GM23338 (cell line): ENCODE results near the gene AKAP7. TPM values are rescaled to one million over a fixed set of nuclear protein-coding genes. Genes with fewer than 3 reads are reported as not detected.
"Not testable (repeated sequence)": the region's sequence is repeated elsewhere in the genome, so short reads cannot be mapped to it uniquely, and the experiment has no call there.

Source experiments
- ATAC-seq: fragments of 200-7000 bp; cut with Tn5 transposase; 3 replicates; pipeline ENCODE4 v1.9.1; 2020
- DNase-seq: peaks from one replicate; pipeline ENCODE4 v3.0.0-alpha.2; 2015; ENCODE audit warnings: low spot score
- H2AFZ ChIP-seq: fragments of 200-600 bp; sonication (generic); 2 replicates; pipeline ENCODE4 v1.8.0; 2016; ENCODE audit warnings: antibody characterized with exemption, mild to moderate bottlenecking, moderate library complexity
- H3F3A ChIP-seq: fragments of 200-600 bp; sonication (generic); replicated peaks from 2 replicates; pipeline ENCODE4 v1.8.0; 2017; ENCODE audit warnings: antibody characterized with exemption, mixed run types, low read depth
- H3K27ac ChIP-seq: fragments of 200-600 bp; sonication (generic); 2 replicates; pipeline ENCODE4 v1.6.1; 2016; ENCODE audit warnings: low read depth
- H3K27me3 ChIP-seq: fragments of 200-600 bp; sonication (generic); 2 replicates; pipeline ENCODE4 v1.8.0; 2016; ENCODE audit warnings: mild to moderate bottlenecking, mixed run types, moderate library complexity; ENCODE audit not compliant: insufficient read depth
- H3K36me3 ChIP-seq: fragments of 200-600 bp; sonication (generic); 2 replicates; pipeline ENCODE4 v1.8.0; 2016; ENCODE audit warnings: mild to moderate bottlenecking; ENCODE audit not compliant: insufficient read depth
- H3K4me1 ChIP-seq: fragments of 200-600 bp; sonication (generic); 2 replicates; pipeline ENCODE4 v1.8.0; 2016; ENCODE audit warnings: mild to moderate bottlenecking, moderate library complexity; ENCODE audit not compliant: insufficient read depth
- H3K4me2 ChIP-seq: fragments of 200-600 bp; sonication (generic); 2 replicates; pipeline ENCODE4 v1.7.1; 2017; ENCODE audit warnings: mixed run types
- H3K4me3 ChIP-seq: fragments of 200-600 bp; sonication (generic); 2 replicates; pipeline ENCODE4 v1.6.1; 2016; ENCODE audit warnings: mixed run types
- H3K79me2 ChIP-seq: fragments of 200-600 bp; sonication (generic); replicated peaks from 2 replicates; pipeline ENCODE4 v1.8.0; 2017; ENCODE audit warnings: mild to moderate bottlenecking; ENCODE audit not compliant: insufficient read depth
- H3K9me2 ChIP-seq: fragments of 200-600 bp; sonication (generic); 2 replicates; pipeline ENCODE4 v1.8.0; 2017; ENCODE audit not compliant: insufficient read depth
- H4K20me1 ChIP-seq: fragments of 200-600 bp; sonication (generic); replicated peaks from 2 replicates; pipeline ENCODE4 v1.8.0; 2017; ENCODE audit warnings: mild to moderate bottlenecking; ENCODE audit not compliant: insufficient read depth
- H3K27ac Mint-ChIP-seq: 2 replicates; pipeline ENCODE4 v1.8.0; 2020; ENCODE audit warnings: inconsistent platforms, mild to moderate bottlenecking, moderate library complexity, mixed read lengths
- H3K27me3 Mint-ChIP-seq: 3 replicates; pipeline ENCODE4 v1.8.0; 2022; ENCODE audit warnings: low read depth, mild to moderate bottlenecking, moderate library complexity, mixed read lengths, inconsistent platforms; ENCODE audit not compliant: insufficient read depth, poor library complexity
- H3K36me3 Mint-ChIP-seq: 3 replicates; pipeline ENCODE4 v1.8.0; 2021; ENCODE audit warnings: low read depth, mild to moderate bottlenecking, inconsistent platforms, moderate library complexity, mixed read lengths
- H3K4me1 Mint-ChIP-seq: 3 replicates; pipeline ENCODE4 v1.8.0; 2020; ENCODE audit warnings: mild to moderate bottlenecking, inconsistent platforms, mixed read lengths
- H3K4me3 Mint-ChIP-seq: 3 replicates; pipeline ENCODE4 v1.8.0; 2021; ENCODE audit warnings: moderate library complexity, mild to moderate bottlenecking, inconsistent platforms, mixed read lengths
- H3K9me3 Mint-ChIP-seq: 3 replicates; pipeline ENCODE4 v1.8.0; 2020; ENCODE audit warnings: moderate library complexity, mild to moderate bottlenecking, inconsistent platforms, mixed read lengths
- CREB1 ChIP-seq: fragments of 250-450 bp; sonication (Bioruptor Pico); IDR thresholded peaks from 2 replicates; pipeline ENCODE4 v1.5.0; 2020; ENCODE audit warnings: low read depth, mild to moderate bottlenecking, moderate library complexity
- EZH2 ChIP-seq: fragments of 200-600 bp; sonication (generic); IDR thresholded peaks from one replicate; pipeline ENCODE4 v1.8.0; 2017; ENCODE audit warnings: antibody characterized with exemption, mild to moderate bottlenecking, low read depth; ENCODE audit not compliant: unreplicated experiment
- EZH2phosphoT487 ChIP-seq: fragments of 200-600 bp; sonication (generic); IDR thresholded peaks from one replicate; pipeline ENCODE4 v1.8.1; 2018; ENCODE audit warnings: antibody characterized with exemption; ENCODE audit not compliant: unreplicated experiment
- NANOG ChIP-seq: IDR thresholded peaks from 2 replicates; pipeline ENCODE4 v1.6.1; 2016; ENCODE audit warnings: antibody characterized with exemption, borderline replicate concordance
- POLR2AphosphoS5 ChIP-seq: IDR thresholded peaks from 2 replicates; pipeline ENCODE4 v1.6.1; 2016; ENCODE audit warnings: antibody characterized with exemption, low read depth
- STAT1 ChIP-seq: IDR thresholded peaks from one replicate; pipeline ENCODE4 v1.6.1; 2016; ENCODE audit warnings: antibody characterized with exemption; ENCODE audit not compliant: unreplicated experiment
- ZNF114 ChIP-seq: fragments of 250-450 bp; sonication (Bioruptor Pico); IDR thresholded peaks from 2 replicates; pipeline ENCODE4 v1.5.0; 2020; ENCODE audit warnings: mild to moderate bottlenecking, moderate library complexity
- polyA plus RNA-seq: library from polyadenylated mRNA; unstranded; fragments of >200 nt; fragmentation: Nextera tagmentation; extraction: Ambion mirVana; gene quantifications from 2 replicates; pipeline ENCODE4 v1.2.1, GENCODE V29; 2016
- total RNA-seq: library from RNA; depleted of rRNA; stranded (reverse); fragments of >200 nt; shearing (Covaris generic); gene quantifications from 2 replicates; pipeline ENCODE4 v1.2.3, GENCODE V29; 2014
- TF ChIP-seq, protein P1 (sequence below): IDR thresholded peaks from 2 replicates; pipeline ENCODE4 v1.6.1; 2016; ENCODE audit warnings: antibody characterized with exemption
- TF ChIP-seq, protein P2 (sequence below), 2 experiments: fragments of 200-600 bp in 1 of 2; sonication (generic) in 1 of 2; conservative IDR thresholded peaks; 2 replicates each; pipeline versions ENCODE4 v1.5.1 to v1.6.1; 2016 to 2017; ENCODE audit warnings: antibody characterized with exemption in 2 of 2, low read depth in 2 of 2, mild to moderate bottlenecking in 2 of 2, moderate library complexity in 1 of 2
- TF ChIP-seq, protein P3 (sequence below): IDR thresholded peaks from one replicate; pipeline ENCODE4 v1.6.1; 2018; ENCODE audit warnings: antibody characterized with exemption; ENCODE audit not compliant: unreplicated experiment

AKAP7 gene
- total and polyA plus RNA-seq, 2 experiments from 2014 or later = 12.2 to 20.0 TPM

DNA sequence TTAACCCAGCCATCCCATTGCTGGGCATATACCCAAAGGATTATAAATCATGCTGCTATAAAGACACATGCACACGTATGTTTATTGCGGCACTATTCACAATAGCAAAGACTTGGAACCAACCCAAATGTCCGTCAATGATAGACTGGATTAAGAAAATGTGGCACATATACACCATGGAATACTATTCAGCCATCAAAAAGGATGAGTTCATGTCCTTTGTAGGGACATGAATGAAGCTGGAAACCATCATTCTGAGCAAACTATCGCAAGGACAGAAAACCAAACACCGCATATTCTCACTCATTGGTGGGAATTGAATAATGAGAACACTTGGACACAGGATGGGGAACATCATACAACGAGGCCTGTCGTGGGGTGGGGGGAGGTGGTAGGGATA, 43.3 kb upstream of the AKAP7 start:
- not testable (repeated sequence) for H3K4me2 ChIP-seq, H3K4me1 ChIP-seq, DNase-seq, H3K79me2 ChIP-seq, H3K4me3 ChIP-seq, H3K4me1 Mint-ChIP-seq, H3F3A ChIP-seq, ATAC-seq, H2AFZ ChIP-seq, H3K4me3 Mint-ChIP-seq, H3K27ac Mint-ChIP-seq, H3K27ac ChIP-seq, H3K36me3 ChIP-seq, H3K9me2 ChIP-seq, H3K27me3 ChIP-seq, H3K27me3 Mint-ChIP-seq, H4K20me1 ChIP-seq, H3K36me3 Mint-ChIP-seq
- peaks cover 27% of the 10 kb centered on the region for H3K9me3 Mint-ChIP-seq

DNA sequence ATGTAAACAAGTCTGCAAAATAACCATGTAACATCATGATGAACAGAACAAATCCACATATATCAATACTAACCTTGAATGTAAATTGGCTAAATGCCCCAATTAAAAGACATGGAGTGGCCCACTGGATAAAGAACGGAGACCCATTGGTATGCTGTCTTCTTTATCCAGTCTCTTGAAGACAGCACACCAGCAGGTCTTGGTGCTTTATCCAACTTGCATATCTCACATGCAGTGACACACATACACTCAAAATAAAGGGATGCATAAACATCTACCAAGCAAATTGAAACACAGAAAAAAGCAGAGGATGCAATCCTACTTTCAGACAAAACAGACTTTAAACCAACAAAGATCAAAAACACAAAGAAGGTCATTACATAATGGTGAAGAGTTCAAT, 41.9 kb upstream of the AKAP7 start:
- DNase-seq (no peak), ATAC-seq (no peak)
- no peaks in the 10 kb centered on the region for H3K9me2 ChIP-seq
- H2AFZ ChIP-seq = no peak overlapping the region
- H3K4me1 Mint-ChIP-seq = no peaks in the 10 kb centered on the region
- H3K27me3 Mint-ChIP-seq = peaks cover 6% of the 10 kb centered on the region
- H3K4me3 ChIP-seq = no peak overlapping the region
- H3K9me3 Mint-ChIP-seq = peaks cover 19% of the 10 kb centered on the region; the same call in 2 of the 3 replicates
- H4K20me1 ChIP-seq = no peaks in the 10 kb centered on the region
- H3K36me3 Mint-ChIP-seq = no peaks in the 10 kb centered on the region; the same call in 2 of the 3 replicates
- no peaks in the 10 kb centered on the region for H3K4me1 ChIP-seq
- H3K27ac Mint-ChIP-seq = no peak overlapping the region
- no peak overlapping the region for H3K4me2 ChIP-seq
- H3F3A ChIP-seq = no peaks in the 10 kb centered on the region
- H3K27me3 ChIP-seq = no peaks in the 10 kb centered on the region
- H3K27ac ChIP-seq = no peak overlapping the region
- H3K79me2 ChIP-seq = no peaks in the 10 kb centered on the region
- H3K36me3 ChIP-seq = no peaks in the 10 kb centered on the region
- no peak overlapping the region for H3K4me3 Mint-ChIP-seq
- TF ChIP-seq POLR2AphosphoS5 = no peak
- no peak for TF ChIP-seq NANOG
- TF ChIP-seq, protein P1, sequence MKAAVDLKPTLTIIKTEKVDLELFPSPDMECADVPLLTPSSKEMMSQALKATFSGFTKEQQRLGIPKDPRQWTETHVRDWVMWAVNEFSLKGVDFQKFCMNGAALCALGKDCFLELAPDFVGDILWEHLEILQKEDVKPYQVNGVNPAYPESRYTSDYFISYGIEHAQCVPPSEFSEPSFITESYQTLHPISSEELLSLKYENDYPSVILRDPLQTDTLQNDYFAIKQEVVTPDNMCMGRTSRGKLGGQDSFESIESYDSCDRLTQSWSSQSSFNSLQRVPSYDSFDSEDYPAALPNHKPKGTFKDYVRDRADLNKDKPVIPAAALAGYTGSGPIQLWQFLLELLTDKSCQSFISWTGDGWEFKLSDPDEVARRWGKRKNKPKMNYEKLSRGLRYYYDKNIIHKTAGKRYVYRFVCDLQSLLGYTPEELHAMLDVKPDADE = no peak
- no peak for TF ChIP-seq CREB1 (CRISPR knock-in tag)
- TF ChIP-seq STAT1 = no peak
- no peak for TF ChIP-seq EZH2phosphoT487
- no peak for TF ChIP-seq EZH2
- no peak for TF ChIP-seq ZNF114 (CRISPR knock-in tag)
- TF ChIP-seq, protein P2, sequence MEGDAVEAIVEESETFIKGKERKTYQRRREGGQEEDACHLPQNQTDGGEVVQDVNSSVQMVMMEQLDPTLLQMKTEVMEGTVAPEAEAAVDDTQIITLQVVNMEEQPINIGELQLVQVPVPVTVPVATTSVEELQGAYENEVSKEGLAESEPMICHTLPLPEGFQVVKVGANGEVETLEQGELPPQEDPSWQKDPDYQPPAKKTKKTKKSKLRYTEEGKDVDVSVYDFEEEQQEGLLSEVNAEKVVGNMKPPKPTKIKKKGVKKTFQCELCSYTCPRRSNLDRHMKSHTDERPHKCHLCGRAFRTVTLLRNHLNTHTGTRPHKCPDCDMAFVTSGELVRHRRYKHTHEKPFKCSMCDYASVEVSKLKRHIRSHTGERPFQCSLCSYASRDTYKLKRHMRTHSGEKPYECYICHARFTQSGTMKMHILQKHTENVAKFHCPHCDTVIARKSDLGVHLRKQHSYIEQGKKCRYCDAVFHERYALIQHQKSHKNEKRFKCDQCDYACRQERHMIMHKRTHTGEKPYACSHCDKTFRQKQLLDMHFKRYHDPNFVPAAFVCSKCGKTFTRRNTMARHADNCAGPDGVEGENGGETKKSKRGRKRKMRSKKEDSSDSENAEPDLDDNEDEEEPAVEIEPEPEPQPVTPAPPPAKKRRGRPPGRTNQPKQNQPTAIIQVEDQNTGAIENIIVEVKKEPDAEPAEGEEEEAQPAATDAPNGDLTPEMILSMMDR (conservative IDR thresholded peaks at IDR 0.05; ENCODE audit: low read depth in 2 of 2) = no peak
- TF ChIP-seq, protein P3, sequence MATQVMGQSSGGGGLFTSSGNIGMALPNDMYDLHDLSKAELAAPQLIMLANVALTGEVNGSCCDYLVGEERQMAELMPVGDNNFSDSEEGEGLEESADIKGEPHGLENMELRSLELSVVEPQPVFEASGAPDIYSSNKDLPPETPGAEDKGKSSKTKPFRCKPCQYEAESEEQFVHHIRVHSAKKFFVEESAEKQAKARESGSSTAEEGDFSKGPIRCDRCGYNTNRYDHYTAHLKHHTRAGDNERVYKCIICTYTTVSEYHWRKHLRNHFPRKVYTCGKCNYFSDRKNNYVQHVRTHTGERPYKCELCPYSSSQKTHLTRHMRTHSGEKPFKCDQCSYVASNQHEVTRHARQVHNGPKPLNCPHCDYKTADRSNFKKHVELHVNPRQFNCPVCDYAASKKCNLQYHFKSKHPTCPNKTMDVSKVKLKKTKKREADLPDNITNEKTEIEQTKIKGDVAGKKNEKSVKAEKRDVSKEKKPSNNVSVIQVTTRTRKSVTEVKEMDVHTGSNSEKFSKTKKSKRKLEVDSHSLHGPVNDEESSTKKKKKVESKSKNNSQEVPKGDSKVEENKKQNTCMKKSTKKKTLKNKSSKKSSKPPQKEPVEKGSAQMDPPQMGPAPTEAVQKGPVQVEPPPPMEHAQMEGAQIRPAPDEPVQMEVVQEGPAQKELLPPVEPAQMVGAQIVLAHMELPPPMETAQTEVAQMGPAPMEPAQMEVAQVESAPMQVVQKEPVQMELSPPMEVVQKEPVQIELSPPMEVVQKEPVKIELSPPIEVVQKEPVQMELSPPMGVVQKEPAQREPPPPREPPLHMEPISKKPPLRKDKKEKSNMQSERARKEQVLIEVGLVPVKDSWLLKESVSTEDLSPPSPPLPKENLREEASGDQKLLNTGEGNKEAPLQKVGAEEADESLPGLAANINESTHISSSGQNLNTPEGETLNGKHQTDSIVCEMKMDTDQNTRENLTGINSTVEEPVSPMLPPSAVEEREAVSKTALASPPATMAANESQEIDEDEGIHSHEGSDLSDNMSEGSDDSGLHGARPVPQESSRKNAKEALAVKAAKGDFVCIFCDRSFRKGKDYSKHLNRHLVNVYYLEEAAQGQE = no peak
